NB4 (cell line): ENCODE measurements around the gene RAB11FIP2.

Experiments used
- DNase-seq: peaks from one replicate; pipeline ENCODE4 v3.0.0; 2010; ENCODE audit warnings: low read depth
- H3K4me3 ChIP-seq: one replicate; pipeline ENCODE4 v1.5.1; 2011; ENCODE audit warnings: mild to moderate bottlenecking, low read depth, low read length, moderate library complexity
- MYC ChIP-seq: IDR thresholded peaks from 2 replicates; pipeline ENCODE4 v1.6.1; 2011; ENCODE audit warnings: low read depth, low read length
- POLR2A ChIP-seq: IDR thresholded peaks from 2 replicates; pipeline ENCODE4 v1.6.1; 2011; ENCODE audit warnings: mild to moderate bottlenecking; ENCODE audit not compliant: insufficient read length; ENCODE audit errors: extremely low read depth
- TF ChIP-seq, protein P1 (sequence below): IDR thresholded peaks from one replicate; pipeline ENCODE4 v1.5.1; 2012; ENCODE audit warnings: low read depth, low read length
- TF ChIP-seq, protein P2 (sequence below): IDR thresholded peaks from 2 replicates; pipeline ENCODE4 v1.6.1; 2011; ENCODE audit warnings: low read depth, low read length

The RAB11FIP2 gene

DNA sequence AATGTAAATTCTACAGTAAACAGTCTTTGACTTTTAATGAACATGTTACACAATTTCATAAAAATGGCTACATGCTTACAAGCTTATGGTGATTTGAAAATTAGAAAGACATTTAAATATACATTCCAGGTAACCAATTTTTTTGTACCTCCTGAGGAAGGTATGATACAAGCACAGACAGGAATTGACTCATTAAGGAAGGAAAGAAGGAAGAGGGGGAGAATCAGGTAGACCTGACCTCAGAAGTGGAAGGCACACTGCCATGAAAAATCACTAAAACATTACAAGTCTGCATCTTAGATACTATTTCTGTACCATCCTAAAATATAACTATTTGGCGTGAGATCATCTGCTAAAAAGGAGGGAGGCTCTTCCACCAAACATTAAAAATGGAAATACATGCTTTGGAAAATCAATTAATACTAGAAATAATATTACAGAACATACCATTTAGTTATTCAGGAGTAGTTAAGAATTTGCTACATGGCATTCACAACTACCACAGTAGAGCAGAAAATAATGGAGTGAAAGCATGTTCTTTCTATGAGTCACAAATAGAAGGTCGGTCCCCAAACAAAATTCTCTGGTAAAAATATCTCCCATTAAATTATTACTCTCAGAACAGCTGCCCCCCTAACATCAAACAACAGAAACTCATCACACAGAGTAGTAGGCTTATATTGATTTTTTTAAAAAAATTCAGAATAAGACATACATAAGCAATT is 15.2 kb downstream of the RAB11FIP2 start:
- no peak for DNase-seq
- H3K4me3 ChIP-seq, result no peak overlapping the region
- TF ChIP-seq, protein P1, sequence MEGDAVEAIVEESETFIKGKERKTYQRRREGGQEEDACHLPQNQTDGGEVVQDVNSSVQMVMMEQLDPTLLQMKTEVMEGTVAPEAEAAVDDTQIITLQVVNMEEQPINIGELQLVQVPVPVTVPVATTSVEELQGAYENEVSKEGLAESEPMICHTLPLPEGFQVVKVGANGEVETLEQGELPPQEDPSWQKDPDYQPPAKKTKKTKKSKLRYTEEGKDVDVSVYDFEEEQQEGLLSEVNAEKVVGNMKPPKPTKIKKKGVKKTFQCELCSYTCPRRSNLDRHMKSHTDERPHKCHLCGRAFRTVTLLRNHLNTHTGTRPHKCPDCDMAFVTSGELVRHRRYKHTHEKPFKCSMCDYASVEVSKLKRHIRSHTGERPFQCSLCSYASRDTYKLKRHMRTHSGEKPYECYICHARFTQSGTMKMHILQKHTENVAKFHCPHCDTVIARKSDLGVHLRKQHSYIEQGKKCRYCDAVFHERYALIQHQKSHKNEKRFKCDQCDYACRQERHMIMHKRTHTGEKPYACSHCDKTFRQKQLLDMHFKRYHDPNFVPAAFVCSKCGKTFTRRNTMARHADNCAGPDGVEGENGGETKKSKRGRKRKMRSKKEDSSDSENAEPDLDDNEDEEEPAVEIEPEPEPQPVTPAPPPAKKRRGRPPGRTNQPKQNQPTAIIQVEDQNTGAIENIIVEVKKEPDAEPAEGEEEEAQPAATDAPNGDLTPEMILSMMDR, result no peak
- TF ChIP-seq, protein P2, sequence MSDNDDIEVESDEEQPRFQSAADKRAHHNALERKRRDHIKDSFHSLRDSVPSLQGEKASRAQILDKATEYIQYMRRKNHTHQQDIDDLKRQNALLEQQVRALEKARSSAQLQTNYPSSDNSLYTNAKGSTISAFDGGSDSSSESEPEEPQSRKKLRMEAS, result no peak
- no peak for TF ChIP-seq POLR2A
- TF ChIP-seq MYC, result no peak

DNA sequence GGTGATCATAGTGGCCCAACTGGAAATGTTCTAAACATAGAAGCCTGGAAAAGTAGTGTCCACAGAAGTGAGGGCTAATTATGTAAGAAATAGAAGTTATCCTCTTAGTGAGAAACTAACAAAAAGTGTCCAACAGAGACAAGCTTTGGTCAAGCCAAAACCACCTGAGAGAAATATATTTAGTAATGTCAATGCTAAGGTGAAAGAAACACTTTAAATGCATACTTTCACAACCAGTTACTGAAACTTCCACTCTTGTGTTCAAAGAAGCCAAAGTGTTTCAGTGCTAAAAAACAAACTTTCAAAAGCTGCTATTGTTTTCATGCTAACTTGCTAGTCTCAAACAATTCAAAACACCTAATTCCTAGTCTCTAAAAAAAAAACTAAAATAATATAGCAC is 18.1 kb downstream of the RAB11FIP2 start:
- TF ChIP-seq, protein P1, result no peak
- no peak for TF ChIP-seq POLR2A
- TF ChIP-seq, protein P2, result no peak
- no peak for TF ChIP-seq MYC
- no peak for DNase-seq
- no peak overlapping the region for H3K4me3 ChIP-seq

DNA sequence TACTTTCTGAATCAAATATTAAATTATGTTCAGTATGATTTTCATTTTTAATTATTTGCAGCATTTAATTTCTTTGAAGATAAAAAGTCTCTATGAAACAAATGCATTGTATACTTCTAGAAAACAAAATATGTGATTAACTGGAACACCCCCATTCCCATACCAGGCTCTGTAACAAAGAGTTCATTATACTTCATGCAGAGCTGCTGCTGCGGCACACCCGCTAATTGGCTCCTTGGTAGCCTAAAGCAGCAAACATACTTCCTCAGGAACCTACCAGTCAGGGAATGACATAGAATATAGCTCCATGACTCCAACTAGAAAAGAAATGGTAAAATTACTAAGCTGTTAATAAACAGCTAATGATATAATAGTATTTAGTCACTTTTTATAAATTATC is 19.3 kb downstream of the RAB11FIP2 start:
- no peak overlapping the region for H3K4me3 ChIP-seq
- TF ChIP-seq, protein P2, result no peak
- TF ChIP-seq POLR2A (no peak), MYC (no peak)
- TF ChIP-seq, protein P1, result no peak
- DNase-seq, result no peak

DNA sequence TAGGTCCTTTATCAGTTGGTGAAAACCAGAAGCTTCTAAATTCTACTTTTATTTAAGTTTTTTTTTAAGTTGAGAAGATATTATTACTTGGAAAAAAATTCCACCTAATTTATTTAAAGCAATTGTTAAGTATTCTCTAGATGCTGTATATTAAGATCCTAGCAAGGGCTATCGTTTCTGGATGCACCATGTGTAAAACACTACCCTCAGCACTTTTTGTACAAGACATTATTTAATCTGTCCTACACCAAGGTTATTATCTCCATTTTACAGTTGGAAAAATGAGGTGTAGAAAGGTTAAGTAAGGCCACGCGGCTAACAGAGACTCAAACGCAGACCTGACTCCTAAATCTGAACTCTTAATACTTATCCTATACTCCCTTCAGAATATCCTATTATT is 19.8 kb downstream of the RAB11FIP2 start:
- H3K4me3 ChIP-seq, result no peak overlapping the region
- DNase-seq, result no peak
- no peak for TF ChIP-seq POLR2A
- TF ChIP-seq, protein P2, result no peak
- TF ChIP-seq, protein P1, result no peak
- no peak for TF ChIP-seq MYC

DNA sequence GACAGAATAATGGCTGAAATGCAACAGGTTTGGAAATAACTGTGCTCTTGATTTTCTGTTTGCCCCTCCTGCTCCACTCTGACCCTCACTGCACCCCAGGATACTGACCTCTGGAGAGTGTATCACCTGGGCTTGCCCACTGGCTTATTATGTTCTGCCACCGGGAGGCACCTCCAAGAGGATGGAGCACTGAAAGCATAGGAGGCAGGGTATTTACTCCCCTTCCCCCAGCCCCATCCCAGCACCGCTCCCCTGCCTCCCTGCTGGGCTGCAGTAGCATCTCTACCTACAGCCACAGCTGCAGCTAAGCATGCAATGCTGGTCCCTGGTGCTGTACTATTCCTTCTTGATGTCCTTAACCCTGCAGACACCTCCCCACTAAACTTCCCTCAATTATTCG is 26.4 kb downstream of the RAB11FIP2 start:
- H3K4me3 ChIP-seq, result no peak overlapping the region
- TF ChIP-seq POLR2A (no peak), MYC (no peak)
- TF ChIP-seq, protein P1, result no peak
- TF ChIP-seq, protein P2, result no peak
- DNase-seq, result no peak
